Dermis microvascular lymphatic vessel endothelial cell (primary cell): ENCODE results near the gene HCFC1. TPM values are rescaled to one million over a fixed set of nuclear protein-coding genes. Genes with fewer than 3 reads are reported as not detected.

Experiments used
- DNase-seq, 2 donors: peaks; one replicate each; pipeline versions ENCODE4 v3.0.0 to v3.0.0-alpha.2; 2010; ENCODE audit warnings: low read depth in 2 of 2
- total RNA-seq: library from RNA; depleted of rRNA; stranded (reverse); fragments of >200 nt; gene quantifications from 2 replicates; pipeline ENCODE4 v1.2.1, GENCODE V29; 2014

Gene HCFC1
- total RNA-seq, 1 donor from 2014 or later = 10.0 TPM

DNA sequence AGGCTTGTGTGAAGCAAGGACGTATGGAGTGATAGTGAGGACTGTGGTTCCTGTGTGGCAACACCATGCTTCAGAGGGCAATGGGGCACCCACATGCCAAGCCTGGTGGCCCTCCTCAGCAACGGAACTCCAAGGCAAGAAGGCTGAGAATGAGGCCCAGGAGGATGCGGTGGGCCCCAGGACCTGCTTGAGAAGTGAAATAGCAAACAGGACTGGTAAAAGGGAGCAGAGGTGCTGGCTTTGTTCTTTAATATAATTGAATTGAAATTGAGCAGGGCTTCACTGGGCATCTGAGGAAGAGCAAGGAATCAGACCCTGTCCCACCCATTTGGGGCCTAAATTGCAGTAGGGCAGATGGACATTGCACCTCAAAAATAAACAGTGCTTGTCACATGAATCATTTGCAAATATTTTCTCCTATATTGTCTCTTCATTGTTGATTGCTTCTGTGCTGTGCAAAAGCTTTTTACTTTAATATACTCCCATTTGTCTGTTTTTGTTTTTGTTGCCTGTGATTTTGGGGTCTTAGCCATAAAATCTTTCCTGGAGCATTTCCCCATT is 3.2 kb upstream of the HCFC1 start:
- no peak for DNase-seq

DNA sequence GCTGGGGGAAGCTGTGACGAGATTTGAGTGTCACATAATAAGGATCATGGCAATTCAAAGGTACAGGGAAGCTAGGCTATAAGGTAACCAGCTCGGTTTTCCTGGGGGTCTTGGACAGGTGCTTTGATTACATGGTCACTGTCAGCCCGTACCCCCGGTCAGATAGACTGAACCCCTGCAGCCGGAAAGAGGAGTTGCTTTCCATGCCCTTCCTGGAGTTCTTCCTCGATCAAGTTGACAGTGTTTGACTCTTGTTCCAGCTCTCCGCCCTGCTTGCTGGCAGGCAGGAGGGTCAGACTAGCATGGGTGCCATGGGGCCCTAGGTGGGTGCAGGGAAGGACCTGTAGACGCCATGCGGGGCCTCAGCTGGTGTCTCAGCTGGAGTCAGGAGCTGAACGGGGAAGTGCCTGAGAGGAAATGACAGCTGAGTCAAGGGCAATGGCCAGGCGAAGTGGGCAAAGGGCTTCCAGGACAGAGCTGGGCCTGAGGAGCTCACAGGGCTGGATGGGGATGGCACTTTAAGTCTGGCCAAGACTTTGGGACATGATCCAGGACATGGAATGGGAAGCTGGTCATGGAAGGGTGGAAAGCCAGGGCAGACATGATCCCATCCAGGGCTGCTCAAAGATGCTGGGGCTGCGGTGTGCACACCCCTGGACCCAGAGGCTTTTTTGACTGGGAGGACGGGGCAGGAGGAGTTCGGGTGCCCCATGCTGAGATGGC is 2.5 kb upstream of the HCFC1 start:
- peak in 1 of 2 donors; percentile 26 for DNase-seq

DNA sequence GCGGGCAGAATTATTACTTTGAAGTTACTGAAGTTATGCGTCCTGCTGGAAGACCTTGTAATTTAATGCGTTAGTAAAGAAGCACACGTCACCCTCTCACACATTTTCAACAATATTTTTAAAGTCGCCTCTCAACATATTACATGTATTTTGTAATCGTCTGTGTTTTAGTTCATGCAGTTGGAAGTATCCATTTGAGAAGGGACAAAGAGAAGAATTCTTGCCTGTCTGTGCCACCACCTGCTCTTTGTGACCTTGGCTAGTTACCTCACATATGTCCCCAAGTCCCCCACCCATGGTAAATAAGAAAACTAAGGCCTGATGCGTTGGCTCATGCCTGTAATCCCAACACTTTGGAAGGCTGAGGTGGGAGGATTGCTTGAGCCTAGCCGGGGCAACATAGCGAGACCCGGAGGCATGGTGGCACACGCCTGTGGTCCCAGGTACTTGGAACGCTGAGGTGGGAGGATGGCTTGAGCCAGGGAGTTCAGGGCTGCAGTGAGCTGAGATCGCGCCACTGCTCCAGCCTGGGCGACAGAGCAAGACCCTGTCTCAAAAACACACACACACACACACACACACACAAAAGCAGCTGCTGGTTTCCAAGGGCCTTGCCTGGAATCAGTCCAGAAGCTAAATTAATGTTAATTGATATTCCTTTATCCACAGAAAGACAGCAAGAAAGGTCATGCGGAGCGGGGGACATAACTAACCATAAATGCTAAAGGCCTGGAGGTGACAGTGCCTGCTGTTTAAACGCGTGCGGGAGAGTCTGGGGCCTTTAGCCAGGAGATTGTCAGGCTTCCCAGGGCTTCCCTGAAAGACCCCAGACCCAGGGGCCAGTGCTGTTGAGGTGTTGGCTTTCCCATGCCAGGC is 1.7 kb upstream of the HCFC1 start:
- no peak for DNase-seq

DNA sequence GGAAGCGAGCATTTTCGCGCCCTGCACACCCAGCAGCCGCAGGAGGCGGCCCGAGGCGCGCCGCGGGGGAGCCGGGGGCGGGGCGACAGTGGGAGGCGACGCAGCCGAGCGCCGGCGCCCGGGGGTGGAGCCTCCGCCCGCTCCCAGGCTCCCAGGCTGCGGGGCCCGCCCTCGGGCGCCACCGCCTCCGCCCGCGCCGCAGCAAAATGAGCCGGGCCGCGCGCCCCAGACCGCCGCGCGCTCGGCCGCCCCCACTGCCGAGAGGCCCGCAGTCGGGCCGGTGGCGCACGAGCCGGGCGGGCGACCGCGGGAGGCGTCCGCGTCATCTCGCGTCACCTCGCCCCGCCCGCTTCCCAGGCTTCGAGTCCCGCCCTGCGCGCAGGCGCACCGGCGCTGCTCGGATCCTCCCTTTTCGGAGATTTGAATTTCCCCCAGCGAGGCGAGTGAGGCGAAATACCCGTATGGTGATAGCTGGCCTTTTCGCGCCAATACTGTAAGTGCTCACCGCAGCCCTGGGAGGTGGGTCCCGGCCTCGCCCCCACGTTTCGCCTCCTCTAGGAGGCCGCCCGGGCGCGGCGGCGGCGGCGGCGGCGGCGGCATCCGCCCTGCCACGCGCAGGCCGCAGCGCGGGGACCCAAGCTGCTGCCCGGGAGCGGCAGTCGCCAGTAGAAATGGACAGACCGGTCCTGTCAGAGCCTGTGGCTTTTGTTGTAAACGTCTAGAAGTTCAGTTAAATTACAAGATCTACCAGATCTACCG is 929 bp upstream of the HCFC1 start, which contains the start of gene TMEM187:
Gene TMEM187 (plus strand): TSS at position 387 of the 759 bp plus-strand sequence. CDS start 9,309 bp downstream, outside the sequence.
- DNase-seq = peak; percentile 63 to 81

DNA sequence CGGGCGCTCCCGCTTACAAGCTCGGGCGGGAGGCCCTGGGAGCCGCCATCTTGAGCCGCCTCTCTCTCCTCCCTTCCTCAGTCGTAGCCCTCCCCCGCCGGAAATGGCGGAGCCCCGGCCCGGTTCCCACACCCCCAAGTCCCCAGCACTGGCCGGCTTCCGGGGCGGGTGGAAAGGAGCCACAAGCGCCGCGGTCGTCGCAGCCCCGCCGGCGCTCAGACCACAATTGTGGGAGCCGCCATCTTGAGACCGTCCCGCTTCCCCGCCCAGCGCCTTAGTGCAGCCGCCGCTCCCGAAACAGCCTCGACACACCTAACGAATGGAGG is 531 bp downstream of the HCFC1 start:
- peak; percentile 69 to 89 for DNase-seq

DNA sequence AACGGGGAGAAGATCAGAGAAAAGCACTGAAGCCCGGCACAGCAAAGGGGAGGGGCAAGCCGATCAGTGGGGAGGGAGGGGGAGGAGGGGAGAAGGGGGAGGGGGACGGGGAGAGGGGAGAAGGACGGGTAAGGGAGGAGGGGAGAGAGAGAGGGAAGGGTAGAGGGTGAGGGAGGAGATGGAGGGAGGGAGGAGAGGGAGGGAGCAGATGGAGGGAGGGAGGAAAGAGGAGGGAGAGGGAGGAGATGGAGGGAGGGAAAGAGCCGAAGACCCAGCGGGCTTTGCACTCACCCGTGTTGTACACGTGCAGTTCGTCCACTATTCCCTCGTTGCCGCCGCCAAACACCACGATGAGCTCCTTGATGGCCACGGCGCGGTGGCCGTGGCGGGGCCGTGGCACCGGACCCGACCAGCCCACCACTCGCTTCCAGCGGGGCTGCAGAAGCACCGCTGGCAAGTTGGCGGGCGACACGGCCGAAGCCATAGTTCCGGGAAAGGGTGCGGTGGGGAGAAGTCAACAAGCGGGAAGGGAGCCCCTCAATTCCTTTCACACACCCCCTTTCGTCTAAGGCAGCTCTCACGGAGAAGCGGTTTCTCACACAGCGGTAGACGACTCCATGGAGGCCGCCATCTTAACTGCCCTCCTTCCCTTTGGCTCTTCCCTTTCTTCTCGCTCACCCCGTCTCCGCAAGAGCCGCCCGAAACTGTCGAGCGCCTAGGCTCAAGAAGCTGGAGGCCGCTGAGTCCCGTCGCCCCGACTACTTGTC is 1.1 kb downstream of the HCFC1 start:
- DNase-seq = peak in 1 of 2 donors; percentile 46

DNA sequence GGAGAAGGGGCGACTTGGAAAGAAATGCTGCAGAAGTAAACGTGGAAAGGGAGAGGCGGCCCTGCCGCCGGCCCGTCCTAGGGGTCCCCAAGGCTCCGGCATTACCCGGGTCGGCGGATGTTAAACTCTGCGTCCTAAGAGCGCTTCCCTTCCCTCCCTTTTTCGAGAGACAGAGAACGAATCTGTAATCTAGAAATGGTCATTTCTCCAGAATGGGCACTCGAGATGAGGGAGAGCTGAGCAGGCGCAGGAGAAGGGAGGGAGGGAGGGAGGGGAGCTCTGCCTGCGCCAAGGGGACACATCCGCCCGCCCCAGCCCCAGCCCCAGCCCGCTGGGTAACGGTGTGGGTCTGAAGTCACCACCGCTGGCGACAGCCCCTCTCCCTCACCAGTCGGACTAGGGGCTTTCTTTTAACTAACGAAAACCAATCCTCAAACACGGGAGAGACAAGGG is 1.7 kb downstream of the HCFC1 start:
- no peak for DNase-seq

DNA sequence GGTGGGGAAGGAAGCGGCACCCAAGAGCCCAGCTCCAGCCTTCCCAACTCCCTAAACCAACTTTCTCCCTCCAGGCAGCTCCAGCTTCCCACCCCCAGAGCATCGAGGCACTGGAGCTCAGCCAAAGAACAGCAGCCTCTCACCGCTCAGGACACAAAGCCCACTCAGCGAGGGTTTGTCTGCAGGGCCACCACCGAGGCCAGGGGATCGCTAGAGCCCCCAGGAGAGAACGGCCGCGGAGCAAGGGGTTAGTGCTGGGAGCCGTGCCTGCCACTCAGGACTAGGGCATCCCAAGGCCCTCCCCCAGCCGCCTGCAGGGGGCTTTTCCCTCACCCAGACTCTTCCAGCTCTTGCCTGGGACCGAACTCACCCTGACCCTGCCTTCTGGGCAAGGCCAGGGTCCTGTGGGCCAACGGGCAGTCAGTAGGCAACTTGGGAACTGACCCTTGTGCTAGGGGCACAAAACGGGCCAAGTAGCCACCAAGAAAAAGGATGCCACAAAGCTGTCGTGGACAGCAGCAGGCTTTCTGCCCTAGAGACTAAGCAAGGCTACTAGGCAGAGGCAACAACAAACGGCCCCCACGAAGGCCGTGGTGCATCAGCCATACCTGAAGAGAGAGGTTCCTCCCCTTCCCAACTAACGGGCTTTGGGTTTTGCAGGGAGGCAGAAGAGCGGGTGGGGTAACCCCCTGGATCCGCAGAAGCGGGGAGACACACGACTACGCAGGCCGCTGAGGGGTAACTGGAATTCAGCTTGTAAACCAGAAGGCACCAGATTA is 2.3 kb downstream of the HCFC1 start:
- DNase-seq = no peak

DNA sequence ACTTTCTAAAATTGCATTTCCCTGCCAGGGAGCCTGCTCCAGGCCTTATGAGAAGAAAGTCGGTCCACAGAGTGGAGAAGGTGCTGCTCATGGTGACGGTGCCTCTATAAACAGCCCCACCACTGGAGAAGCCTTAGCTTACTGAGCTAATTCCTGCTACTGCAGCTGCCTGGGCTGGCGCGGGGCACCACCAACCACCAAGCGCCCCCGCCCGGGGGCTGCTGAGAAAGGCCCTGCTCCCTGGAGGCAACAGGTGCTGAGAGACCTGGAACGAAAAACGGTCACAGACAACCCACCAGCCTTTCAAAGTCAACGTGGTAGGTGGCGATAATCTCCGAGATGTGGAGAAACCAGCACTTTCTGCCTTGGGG is 2.9 kb downstream of the HCFC1 start:
- no peak for DNase-seq

DNA sequence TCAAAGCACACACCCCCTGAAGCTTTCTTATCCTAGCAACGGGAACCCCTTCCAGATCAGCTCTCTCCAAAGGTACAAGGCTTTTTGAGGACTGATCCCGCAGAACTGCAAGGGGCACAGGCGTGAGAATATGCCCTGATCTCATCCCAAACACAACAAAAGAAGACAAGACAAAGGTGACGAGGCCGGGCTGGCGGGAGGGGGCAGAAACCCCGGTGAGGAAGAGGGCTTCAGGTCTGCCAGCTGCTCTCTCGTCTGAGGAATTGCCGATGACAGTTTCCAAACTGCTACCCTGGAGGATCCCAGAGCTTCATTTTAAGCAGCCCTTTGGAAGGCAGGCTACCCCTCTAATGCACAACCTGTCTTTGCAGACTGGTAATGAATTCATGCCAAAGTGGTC is 3.4 kb downstream of the HCFC1 start:
- no peak for DNase-seq

DNA sequence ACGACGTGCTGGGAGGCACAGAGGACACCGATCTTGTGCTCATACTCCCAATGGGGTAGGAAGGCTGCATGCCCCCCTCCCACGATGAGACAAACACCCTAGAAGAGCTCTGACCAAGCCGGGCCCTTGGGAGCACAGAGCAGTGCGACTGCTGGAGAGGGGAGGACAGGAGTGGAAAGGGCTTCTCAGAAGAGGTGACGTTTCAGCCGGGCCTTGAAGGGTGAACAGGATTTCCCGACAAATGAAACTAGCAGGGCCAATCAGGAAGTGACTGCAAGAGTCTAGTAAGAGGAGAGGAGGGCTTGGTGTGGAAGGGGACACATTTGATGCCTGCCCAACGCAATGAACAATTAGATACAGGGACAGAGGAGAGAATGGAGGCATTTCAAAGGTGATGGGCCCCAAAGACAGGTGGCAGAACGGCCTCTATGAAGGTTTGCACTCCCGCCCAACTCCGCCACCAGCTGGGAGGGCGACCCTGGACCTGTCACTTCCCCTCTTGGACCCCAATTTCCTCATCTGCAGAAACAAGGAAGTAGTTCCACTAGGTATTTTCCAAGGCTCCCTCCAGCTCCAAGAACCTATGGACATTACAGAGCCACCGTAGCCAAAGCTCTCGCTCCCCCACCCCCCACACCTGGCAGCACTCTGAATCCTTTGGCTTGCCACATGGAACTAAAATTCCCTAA is 3.9 kb downstream of the HCFC1 start:
- peak in 1 of 2 donors; percentile 52 for DNase-seq

DNA sequence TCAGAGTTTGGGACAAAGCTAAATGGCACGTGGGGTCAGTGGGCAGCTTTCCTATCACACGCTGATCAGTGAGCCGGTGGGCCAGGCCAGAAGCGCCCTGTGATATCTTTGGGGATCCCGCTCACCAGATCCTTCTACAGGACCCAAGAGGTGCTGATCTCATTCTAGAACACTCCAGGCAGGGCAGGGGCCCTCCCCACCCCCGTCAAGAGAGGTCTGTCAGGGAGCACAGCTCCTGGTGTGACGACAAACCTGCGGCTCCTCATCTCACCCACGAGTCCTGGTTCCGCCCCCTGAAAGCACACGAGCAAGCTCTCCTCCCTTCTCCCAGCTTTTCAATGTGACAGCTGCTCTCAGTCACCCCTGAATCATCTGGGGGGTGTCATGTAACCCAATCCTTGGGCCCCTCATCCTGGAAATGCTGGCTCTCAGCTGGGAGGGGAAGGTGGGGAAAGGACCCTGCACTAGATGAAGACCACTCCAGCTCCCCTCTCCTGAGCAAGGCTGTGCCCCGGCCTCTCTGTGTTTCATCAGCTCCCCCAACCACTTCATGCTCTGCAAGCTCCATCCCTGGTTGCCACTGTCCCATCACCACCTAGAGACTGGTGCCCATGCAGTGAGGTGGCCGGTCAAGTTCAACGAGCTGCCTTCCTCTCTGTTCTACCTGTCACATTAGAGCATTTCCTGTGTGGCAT is 4.6 kb downstream of the HCFC1 start:
- no peak for DNase-seq

DNA sequence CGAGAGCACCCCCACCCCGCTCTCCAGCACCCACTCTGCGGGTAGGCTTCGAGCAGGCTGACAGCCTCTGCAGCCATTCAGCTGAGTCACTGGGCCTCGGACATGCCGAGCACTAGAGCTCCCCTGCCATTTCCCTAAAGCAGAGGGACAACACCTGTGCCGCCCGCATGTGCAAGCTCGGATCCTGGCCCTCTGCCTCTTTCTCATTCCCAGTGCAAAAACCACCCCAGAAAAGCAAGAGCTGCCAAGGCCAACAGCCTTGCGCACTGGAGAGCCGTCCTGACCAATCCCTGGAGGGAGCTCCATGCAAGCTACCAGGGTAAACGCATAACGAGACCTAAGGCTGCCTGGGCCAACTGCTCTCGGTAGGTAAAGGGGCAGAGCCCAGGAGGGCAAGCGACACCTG is 5.3 kb downstream of the HCFC1 start:
- no peak for DNase-seq

DNA sequence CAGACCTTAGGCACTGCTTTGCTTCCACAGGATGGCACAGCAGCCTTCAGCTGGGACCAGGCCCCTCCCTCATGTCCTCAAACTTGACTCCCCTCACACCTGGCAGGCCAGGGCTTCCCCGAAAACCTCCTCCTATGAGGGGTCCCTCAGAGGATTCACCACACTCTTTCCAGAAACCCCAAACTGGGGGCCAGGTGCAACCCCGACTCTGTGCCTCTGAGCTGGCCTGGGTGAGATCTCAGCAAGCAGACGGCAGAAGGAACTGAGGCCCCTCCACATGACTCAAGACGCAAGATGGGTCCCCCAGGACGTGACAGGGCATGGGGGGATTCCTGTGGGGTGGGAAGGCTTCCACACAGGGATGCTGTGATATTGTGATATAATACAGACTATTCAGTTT is 6.2 kb downstream of the HCFC1 start:
- no peak for DNase-seq

DNA sequence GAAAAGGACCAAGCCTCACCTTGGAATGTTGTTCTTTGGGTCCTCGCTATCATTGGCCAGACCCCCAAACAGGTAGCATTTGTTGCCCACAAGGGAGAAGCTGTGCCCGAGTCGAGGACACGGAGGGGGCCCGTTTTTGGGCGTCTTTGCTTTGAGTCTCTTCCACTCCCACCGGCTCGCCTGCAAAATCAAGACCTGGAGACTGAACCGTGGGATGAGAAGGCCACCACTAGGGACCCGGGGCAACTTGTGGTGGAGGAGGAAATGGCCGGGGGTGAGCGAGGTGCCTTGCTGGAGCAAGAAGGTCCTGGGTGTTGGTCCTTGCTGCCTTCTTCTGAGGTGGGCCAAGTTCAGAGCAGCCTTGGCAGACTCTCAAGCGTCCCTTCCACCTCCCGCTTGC is 7.5 kb downstream of the HCFC1 start:
- no peak for DNase-seq

DNA sequence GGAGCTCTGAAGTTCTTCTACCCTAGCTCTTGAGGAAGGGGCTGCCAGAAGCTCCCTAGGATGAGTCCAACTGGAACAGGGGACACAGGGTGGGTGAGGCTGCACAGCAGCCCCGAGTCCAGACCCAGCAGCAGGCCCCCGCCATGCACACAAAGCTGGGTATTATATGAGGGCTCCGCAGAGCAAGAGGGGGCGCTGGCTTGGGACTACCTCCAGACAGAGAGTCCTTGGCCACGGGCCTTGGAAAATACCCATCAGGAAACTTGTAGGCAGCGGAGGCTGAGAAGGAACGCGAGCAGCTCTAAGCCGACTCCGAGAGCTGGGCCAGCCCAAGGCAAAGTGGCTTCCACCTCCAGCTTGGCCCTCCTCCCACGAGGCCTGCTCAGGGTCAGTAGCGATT is 8.1 kb downstream of the HCFC1 start:
- no peak for DNase-seq

DNA sequence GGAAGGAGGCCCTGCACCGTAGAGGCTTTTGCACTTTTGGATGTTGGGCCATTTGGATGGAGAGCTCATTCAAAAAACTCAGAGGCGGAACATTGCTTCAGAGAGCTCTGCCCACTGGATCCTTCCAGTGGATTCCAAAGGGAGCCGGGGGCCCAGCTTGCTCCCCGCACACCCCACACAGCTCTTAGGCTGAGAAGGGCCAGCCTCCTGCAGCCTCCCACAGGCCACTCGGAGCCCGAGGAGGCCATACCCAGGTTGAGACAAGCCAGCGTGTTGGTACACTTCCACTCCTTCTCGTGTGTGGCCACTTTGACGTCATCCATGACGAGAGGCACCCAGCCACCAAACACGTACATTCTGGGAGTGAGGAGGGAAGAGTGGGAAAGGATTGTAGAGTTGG is 10.3 kb downstream of the HCFC1 start:
- no peak for DNase-seq

DNA sequence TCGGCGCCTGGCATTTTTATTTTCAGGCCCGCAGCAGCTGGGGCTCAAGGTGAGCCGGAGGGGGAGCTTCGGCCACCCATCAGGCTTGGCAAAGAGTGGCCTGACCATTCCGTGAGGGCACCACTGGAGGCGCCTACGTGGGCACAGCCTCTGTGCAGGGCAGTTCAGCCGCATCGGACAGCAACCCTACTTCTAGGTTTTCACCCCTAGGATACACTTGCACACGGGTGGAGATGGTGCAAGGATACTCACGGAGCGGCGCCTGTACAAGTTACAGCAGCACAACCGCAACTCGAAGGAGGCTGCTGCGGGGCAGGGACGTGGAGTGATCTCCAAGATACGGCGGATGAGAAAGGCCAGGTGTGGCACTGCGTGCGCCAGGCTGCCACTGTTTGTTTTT is 10.8 kb downstream of the HCFC1 start:
- DNase-seq = no peak

DNA sequence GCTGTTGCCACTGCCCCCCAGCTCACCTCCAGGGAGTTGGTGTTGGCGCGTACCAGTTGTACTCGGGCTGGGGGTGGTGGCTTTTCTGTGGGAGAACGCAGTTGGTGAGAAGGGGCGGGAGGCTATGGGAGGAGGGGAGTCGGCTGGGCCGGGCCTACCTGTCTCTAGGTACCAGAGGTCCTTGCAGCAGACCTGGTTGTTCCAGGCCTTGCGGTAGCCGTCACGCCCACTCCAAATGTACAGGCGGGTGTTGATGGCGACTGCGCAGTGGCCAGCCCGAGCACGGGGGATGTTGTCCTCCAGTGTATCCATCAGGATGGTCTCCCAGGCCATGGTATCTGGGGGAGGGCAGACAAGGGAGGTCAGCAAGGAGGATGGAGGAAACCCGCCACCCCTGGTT is 11.5 kb downstream of the HCFC1 start:
- no peak for DNase-seq
